Mesangial cell (primary cell): ENCODE data around the gene TEX35. TPM values are rescaled to one million over a fixed set of nuclear protein-coding genes. Genes with fewer than 3 reads are reported as not detected.

Experiments
- total RNA-seq: library from RNA; depleted of rRNA; stranded (reverse); fragments of >200 nt; gene quantifications from 2 replicates; pipeline ENCODE4 v1.2.3, GENCODE V29; 2015

TEX35 gene
- not detected in 2 replicates for total RNA-seq

GRCh38 chr1:178512566-178513277 lies at the start of gene TEX35:
TSS of gene TEX35 (plus strand) at chr1:178513109. CDS start at chr1:178513189, 80 bp downstream.

GRCh38 chr1:178496410-178497135 lies 16.3 kb upstream of the TEX35 start, which contains the start of gene CLEC20A:
TSS of gene CLEC20A (minus strand) at chr1:178496964. CDS start at chr1:178496939, 25 bp downstream.

Other genes starting within 250 kb of the TEX35 start
- gene CLEC20A, start 16.1 kb upstream of the TEX35 start, total RNA-seq: 0.13 and 0.33 TPM in 2 replicates
- 16.1 and 18.1 TPM in 2 replicates for gene RALGPS2, start 212.1 kb downstream of the TEX35 start, total RNA-seq